ENCODE data around the gene ELOVL3.
"Not testable (repeated sequence)": the region's sequence is repeated elsewhere in the genome, so short reads cannot be mapped to it uniquely, and the experiment has no call there.

Gene ELOVL3

DNA sequence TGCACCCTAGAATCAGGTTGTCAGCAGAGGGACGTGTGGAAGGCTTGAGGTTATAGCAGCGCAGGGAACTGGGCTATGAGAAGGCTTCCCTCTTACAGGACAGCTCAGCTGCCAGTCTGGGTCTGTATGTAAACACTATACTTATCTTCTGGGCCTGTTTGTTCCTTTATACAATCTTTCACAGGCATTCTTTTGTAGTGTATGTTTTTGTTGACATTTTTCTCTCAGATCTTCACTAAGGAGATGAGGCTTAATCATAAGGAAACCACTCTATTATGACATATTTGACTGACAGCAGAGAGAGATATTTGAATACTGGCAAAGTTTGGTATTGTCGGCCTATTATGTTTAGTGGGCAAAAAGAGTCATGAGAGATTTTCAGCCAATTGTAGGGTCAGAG, 20.2 kb downstream of the ELOVL3 start:
- in situ Hi-C loops (cut with MboI; ENCODE audit: low sequenced_read_pairs), result loop anchor here (25.0 kb wide), 1 partner anchor 341 kb away; no protein-coding TSS in a partner anchor

DNA sequence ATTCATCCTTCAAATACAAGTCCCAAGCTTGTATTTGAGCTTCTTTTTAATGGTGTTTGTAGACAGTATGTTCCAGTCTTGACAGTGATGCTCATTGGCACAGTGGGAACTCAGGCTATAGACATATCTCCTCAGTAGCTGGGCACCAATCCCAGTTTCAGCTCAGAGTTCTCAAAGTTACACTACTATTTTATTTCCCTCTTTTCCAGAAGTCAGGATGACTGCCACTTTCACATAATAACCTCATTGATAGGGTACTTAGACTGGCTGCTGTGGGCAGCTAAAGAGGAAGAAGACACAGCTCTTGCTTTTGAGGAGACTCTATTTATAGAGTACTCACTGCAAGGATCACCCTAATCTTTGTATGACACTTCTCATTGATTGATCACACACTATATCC, 21.6 kb downstream of the ELOVL3 start:
- in situ Hi-C loops (cut with MboI; ENCODE audit: low sequenced_read_pairs), result loop anchor here (25.0 kb wide), 1 partner anchor 340 kb away; no protein-coding TSS in a partner anchor

DNA sequence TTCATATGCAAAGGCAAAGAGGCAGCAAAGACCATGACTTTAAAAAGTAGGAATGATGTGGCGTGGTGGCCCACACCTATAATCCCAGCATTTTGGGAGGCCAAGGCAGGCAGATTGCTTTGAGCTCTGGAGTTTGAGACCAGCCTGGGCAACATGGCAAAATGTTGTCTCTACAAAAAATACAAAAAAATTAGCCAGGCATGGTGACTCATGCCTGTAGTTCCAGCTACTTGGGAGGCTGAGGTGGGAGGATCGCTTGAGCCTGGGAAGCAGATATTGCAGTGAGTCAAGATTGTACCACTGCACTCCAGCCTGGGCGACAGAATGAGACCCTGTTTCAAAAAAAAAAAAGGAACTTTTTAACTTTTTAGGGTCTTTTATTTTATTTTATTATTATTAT, 26.4 kb downstream of the ELOVL3 start:
- in situ Hi-C loops (cut with MboI; ENCODE audit: low sequenced_read_pairs), result not testable (repeated sequence)

DNA sequence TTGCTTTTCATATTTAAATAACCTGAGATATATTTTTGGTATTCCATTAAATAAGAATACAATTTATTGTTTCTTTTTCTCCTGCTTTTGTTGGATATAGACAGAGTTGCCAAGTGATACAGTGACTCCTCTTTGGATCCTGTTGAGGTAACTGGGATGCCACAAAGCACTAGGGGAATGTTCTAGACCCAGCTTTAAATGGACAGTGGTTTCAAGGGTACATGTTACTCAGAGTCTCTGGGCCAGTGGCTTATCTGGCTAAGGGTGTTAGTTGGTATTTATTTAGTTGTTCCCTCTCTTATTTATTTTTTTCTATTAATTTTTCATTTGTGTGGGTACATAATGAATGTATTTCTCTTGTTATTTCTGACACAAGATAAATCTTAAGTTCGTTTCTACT, 28.3 kb downstream of the ELOVL3 start:
- in situ Hi-C loops (cut with MboI; ENCODE audit: low sequenced_read_pairs), result no loop called here

DNA sequence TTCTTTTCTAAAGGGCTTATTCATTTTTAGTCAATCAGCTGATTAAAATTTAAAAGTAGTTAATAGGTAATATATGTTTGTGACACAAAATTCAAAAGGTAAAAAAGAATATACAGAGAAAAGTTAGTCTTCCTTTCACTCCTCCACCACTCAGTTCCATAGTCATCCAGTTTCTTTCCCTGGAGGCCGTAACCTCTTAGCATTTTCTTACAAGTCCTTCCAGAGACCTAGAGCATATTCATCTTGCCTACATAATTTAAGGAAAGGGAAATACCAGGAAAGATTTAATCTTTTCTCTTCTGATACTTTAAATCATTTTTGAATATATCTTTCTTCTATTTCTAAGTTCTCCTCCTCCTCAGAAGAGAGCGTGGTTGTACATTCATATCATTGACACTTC, 29.3 kb downstream of the ELOVL3 start:
- in situ Hi-C loops (cut with MboI; ENCODE audit: low sequenced_read_pairs), result no loop called here

DNA sequence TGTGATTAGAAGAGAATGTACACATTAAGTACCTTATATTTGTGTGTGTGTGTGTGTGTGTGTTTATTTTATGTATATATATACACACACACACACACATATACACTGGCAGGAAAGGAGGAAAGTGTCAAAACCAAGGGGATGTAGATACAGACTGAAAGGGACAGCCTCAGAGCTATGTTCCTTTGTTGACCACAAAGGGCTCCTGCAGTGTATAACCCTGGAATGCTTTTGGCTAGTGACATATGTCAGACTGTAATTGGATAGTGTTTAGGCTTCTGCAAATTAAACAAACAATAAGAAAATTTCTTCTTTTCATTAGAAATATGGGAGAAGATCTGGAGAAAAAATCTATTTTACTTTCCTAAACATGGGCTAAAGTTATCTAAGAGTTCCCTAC, 35.1 kb downstream of the ELOVL3 start:
- in situ Hi-C loops (cut with MboI; ENCODE audit: low sequenced_read_pairs), result no loop called here

DNA sequence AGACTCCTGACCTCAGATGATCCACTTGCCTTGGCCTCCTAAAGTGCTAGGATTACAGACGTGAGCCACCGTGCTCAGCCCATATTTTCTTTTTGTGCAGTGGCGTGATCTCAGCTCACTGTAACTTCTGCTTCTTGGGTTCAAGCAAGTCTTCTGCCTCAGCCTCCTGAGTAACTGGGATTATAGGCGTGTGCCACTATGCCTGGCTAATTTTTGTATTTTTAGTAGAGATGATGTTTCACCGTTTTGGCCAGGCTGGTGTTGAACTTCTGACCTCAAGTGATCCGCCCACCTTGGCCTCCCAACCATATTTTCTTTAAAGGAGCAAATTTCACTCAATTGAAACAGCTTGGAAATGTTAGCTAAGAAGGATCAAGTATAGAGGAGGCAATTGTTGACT, 35.7 kb downstream of the ELOVL3 start:
- in situ Hi-C loops (cut with MboI; ENCODE audit: low sequenced_read_pairs), result no loop called here

DNA sequence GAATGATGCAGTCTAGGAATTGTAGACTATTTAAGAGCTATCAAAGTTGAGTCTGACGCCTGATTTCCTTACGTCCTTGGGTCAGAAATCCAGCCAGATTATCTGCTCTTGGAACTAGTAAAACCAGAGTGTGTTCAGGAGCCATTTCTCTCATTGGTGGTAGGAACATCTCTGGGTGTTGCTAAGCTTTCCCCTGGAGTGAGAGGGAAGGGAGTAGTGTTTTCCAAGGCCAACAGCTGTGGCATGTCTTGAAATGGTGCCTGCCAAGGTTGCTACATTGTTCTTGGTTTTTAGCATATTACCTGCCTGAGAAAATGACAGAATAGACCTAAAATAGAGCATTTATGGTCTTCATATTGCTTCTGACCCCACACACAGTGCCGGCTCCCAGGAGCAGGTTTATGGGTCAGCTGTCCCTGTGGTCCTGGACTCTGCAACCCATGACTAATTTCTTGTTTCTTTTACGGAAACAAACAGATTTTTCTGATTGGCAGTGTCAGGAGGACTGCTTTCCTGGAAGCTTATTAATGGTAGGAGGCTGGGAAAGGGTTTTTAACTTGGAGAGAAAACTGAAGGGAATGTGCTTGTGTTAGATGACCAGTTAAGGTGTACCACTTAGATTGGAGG, 36.8 kb downstream of the ELOVL3 start:
- in situ Hi-C loops (cut with MboI; ENCODE audit: low sequenced_read_pairs), result no loop called here

DNA sequence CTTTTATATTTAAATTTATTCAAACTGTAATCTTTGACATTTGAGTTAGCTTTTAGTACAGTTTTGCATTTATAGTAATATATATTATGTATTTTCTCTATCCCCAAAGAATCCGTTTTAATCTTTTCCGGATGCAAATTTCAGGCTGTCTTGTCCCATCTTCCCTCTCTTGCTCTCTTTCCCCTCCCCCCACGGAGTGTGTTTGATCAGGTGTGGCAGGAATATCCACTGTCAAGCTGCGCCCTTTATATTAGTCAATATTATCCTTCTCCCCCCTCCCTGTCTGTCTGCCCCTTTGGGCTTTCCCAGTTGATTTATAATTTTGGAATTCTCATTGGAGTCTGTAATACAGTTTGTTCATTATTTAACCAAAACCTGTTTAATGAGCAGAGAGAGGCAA, 38.3 kb downstream of the ELOVL3 start:
- in situ Hi-C loops (cut with MboI; ENCODE audit: low sequenced_read_pairs), result no loop called here

DNA sequence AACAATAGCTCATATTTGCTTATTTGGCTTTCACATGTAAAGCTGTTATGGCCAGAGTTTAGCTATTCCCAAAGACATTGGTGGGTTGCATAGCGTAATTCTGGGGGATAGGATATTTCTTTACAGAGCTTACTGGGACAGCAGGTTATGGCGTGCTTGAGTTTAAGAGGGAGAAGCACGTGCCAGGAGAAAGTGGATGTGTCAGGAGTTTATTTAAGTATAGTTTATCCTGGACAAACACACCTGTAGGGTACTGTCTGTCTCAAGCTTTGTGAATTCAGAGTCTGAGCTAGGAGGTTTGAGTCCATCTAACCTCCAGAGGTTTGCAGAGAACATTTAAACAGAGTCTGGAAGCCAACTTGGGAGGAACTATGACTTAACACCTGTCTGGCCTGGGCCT, 40.6 kb downstream of the ELOVL3 start:
- in situ Hi-C loops (cut with MboI; ENCODE audit: low sequenced_read_pairs), result no loop called here

DNA sequence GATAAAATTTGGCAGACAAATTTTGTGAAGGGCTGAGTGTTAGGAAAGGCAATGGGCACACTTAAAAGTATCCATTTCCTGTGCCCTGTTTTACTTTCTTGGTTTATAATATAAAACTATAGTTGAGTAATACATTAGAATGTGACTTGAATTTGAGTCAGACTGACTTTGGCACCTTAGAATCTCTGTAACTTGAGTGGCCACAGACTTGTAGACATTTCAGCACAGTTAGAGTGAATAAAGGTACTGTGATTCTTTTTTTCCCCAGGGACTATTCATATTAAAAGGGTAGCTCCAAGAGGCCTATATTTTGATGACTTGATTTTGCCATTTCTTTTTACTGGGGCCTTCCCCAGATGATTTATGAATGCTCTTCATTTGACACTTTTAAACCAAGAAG, 41.6 kb downstream of the ELOVL3 start:
- in situ Hi-C loops (cut with MboI; ENCODE audit: low sequenced_read_pairs), result no loop called here

DNA sequence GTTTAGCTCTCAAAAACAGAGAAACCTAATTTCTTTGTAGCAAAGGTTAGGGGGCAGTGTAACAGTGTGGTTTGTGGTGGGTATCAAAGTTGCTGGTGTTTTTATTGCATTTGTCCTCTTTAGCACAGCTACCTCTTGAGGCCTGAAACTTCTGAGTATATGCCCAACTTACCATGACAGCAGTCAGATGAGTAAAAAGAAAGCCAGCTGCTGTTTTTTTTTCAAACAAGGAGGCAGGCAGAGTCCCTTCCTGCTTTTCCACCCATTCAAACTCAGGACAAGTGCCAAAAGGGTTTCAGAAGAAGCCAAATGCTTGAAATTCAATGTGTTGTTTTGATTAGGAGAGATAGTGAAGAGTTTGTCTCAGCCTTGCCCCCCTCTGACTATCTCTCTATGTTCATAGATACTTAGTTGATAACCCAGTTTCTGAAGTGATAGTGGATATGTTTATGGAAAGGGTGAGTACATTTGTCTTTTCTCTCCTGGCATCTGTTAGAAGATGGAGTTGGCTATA, 42.3 kb downstream of the ELOVL3 start:
- in situ Hi-C loops (cut with MboI; ENCODE audit: low sequenced_read_pairs), result no loop called here

DNA sequence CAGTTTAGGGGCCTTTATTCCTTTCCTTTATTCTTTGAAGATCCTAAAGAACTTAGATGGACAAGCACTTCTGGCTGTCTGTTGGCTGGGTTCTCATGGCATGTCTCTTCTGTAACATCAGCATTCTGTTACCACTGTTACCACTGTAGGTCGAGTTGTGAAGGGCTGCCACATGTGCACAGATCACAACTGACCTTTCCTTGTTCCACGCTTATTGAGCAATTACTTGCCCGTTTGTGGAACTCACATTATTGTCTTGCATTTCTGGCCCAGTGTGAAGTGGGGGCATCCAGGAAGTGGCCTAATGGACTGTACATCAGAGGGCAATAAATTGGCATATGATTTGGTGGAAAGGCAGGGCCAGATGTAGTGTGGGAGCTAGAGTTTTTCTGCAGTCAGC, 42.9 kb downstream of the ELOVL3 start:
- in situ Hi-C loops (cut with MboI; ENCODE audit: low sequenced_read_pairs), result no loop called here

DNA sequence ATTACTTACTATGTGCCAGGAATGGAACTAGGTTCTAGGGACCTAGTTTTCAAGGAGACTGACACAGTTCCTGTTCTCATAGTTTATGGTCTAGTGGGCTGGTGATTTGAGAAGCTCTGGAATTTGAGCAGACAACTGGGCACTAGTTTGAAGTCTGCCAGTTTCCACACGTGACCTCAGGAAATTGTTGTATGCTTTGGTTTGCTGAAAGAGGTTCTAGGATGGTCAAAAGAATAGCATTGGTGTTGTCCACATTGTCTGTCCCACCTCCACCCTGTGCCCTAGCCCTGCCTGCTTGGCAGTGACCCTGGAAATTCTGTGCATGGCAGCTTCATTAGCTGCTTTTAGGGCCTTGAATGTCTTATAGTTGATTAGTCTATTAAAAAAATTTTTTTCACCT, 48.0 kb downstream of the ELOVL3 start:
- in situ Hi-C loops (cut with MboI; ENCODE audit: low sequenced_read_pairs), result no loop called here

DNA sequence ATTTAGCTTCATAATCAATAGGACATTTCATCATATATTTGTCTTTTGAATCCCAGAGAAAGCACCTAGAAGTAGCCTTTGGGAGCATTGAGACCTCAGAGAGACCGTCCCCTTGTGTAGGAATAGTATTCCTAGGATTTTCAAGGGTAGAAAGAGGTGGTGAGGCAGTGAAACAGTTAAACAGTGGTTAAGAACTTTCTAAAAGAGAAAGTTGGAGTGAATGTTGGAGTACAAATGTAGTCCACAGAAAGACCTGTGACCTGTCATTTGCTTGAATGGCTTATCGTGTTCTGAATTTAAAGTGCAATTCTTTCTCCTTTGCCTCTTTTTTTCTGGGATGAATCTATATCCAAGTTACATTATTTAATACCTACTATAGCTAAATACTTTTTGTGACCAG, 49.2 kb downstream of the ELOVL3 start:
- in situ Hi-C loops (cut with MboI; ENCODE audit: low sequenced_read_pairs), result no loop called here

DNA sequence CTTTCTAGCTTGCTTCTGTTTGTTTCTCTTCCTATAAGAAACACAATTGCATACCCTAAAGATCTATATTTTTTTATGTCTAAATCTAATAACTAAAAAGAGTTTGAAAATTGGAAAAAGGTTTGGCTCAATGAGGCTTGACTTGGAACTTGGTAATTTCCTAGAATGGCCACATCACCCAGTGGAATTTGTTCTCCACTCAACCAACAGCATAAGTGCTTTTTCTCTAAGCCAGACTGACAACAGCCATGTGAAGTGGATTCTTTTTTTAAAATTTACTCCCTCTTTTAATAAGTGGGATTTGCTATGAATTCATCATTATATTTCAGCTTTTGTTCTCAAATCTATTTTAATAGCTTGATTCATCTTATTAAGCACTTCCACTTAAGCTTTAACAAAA, 53.0 kb downstream of the ELOVL3 start:
- in situ Hi-C loops (cut with MboI; ENCODE audit: low sequenced_read_pairs), result no loop called here
